Measurements from ENCODE around the gene PHLDA2. TPM values are rescaled to one million over a fixed set of nuclear protein-coding genes. Genes with fewer than 3 reads are reported as not detected.

Gene PHLDA2, protein sequence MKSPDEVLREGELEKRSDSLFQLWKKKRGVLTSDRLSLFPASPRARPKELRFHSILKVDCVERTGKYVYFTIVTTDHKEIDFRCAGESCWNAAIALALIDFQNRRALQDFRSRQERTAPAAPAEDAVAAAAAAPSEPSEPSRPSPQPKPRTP
- 5.6 and 7.7 TPM in 2 replicates for total RNA-seq (2014; rRNA removed; shearing (Covaris generic))
- polyA plus RNA-seq (2014; cell fraction: nucleus; rRNA removed): 6.0 and 9.1 TPM in 2 replicates

DNA sequence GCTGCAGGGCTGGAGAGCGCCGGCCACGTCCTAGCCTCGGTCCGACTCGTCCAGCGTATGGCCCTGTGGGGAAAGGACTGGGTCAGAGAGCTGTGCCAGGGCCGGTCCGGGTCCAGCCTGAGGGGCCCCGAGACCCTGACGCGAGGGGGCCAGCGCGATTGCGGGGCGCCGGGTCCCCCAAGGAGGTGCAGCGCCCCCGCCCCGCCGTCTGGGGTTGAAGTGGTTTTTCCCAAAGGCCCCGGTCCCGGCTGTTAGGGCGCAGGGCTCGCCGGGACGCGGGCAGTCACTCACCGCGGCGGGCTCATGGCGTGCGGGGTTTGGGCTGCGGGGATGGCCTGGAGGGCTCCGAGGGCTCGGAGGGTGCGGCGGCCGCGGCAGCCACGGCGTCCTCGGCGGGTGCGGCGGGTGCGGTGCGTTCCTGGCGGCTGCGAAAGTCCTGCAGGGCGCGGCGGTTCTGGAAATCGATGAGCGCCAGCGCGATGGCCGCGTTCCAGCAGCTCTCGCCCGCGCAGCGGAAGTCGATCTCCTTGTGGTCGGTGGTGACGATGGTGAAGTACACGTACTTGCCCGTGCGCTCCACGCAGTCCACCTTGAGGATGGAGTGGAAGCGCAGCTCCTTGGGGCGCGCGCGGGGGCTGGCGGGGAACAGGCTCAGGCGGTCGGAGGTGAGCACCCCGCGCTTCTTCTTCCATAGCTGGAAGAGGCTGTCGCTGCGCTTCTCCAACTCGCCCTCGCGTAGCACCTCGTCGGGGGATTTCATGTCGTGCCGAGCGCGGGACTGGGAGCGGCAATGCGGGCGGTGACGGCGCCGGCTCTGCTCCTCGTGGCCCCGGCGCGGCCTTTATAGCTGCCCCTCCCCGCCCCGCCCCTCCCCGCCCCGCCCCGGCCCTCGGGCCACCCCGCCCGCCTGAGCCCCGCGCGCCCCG is at the start of gene PHLDA2:
PHLDA2 (minus strand) TSS at position 816 of the 926 bp plus-strand sequence; CDS start at position 760, 56 bp downstream.
- peak; percentile 28 for DNase-seq (ENCODE audit: extremely low read depth, low read depth)

DNA sequence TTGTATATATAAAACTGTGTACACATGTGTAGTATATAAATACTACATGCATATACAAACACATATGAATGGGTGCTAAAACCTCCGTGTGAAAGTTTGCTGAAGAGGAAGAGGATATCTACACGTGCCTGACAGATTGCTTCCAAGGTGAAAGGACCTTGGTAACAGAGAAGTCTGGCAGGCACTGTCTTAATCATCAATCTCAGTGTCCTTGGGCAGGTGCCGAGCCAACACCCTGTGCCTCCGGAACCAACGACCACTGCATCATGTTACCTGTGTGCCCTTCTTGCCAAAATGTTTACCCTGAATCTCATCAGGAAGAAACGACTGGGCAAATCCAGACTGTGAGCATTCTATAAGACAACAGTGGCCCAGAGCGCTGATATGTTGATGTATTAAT is 47.9 kb upstream of the PHLDA2 start:
- no peak for DNase-seq (ENCODE audit: extremely low read depth, low read depth)

DNA sequence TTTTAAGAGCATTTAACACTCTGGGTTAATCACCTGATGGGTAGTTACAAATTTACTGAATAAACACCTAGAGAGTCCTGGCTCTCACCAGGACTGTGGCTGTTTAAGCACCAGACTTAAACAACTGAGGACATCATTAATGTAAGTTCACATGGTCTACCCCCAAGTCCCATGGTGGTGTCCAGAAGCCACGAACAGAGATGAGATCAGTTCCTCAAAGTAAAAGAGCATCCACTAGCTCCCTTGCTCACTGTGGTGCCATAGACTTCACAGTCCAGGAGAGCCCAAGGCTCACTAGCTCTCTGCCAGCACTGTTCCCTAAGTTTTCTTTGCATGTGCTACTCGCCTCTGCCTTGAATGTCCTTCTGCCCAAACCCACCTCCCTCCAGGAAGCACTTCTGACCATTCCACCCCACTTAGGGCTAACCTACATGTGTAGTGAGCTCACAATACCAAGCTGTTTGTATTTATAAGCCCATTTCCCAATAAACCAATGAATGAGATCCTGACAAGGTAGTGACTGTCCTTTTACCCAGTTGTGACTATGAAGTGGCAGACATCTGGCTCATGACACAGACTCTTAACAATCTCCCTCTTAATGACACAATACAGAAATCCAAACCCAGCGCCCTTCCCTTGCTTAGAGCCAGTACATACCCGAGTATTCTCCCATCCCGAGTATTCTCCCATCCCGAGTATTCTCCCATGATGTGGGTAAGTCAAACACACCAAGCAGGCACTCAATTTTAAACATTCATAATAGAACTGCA is 47.3 kb upstream of the PHLDA2 start:
- DNase-seq (ENCODE audit: extremely low read depth, low read depth): no peak

DNA sequence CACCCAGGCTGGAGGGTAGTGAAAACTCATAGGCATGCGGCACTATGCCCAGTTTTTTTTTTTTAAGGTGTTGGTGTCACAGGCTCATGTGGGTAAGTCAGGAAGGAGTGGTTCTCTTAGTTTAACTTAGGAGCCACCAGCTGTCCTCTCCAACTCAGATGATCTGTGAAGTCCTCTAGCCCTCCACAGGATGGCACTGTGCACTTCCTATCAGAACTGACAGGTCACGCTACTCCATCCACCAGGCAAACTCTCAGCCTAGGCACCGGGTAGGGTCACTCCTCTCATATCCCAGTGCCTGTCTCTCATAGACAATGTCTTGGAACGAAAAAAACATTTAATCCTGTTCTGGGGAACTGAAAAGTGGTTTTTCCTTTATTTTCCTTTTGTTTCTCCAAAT is 46.4 kb upstream of the PHLDA2 start:
- peak; percentile 43 for DNase-seq (ENCODE audit: extremely low read depth, low read depth)

DNA sequence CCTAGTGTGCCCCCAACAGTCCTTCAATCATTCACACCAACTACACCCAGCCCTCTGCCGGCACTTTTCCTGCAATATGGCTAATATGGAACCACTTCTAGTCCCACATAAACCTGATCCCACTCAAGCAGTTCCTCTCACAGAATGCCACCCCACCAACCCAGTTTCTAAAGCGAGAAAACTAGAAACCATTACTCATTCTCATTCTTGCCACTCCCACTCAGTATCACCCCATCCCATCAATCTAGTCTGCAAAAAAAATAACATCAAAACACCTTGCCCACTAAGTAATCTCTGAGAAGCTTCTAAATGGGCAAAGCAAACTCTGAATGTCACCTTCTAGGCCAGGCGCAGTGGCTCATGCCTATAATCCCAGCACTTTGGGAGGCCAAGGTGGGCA is 45.1 kb upstream of the PHLDA2 start:
- no peak for DNase-seq (ENCODE audit: extremely low read depth, low read depth)

DNA sequence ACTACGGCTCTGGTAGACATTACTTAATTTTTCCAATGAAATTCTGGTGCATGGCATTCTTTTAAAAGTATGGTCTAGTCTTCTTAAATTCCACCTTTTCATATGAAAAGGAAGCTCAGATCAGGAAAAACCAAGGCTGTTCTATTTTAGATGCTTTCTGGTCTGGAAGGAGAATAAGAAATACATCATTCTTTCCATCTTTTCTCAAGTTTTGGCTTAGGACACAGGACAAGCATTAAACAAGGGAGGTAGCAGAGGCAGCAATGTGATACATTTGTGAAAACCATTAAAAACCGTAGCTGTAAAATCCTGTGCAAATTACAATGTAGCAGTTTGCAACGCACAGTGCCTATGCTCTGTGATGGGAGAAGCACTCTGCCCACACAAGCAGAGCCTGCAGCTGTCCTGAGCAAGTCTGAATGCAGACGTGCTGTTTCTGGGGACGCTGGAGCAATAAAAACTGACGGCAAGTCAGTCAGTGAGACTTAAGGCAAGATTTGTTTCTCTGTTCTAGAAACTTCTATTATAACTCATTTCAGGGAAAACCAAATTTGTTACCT is 39.2 kb upstream of the PHLDA2 start:
- no peak for DNase-seq (ENCODE audit: extremely low read depth, low read depth)

DNA sequence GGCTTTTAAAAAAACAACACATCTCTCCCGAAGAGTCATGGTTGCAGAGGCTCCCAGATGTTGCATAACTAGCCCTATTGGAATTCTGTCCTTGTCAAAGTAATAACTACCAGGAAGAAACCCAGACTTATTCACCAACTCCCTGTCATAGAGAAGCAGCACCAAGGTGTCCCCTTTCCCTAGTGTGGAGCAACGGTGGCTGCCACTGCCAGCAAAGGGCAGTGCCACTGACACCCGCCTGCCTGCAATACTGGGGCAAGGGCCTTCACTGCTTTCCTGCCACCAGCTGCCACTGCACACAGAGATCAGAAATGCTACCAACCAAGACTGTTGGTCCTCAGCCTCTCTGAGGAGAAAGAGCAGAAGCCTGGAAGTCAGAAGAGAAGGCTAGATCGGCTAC is 35.6 kb upstream of the PHLDA2 start:
- no peak for DNase-seq (ENCODE audit: extremely low read depth, low read depth)

DNA sequence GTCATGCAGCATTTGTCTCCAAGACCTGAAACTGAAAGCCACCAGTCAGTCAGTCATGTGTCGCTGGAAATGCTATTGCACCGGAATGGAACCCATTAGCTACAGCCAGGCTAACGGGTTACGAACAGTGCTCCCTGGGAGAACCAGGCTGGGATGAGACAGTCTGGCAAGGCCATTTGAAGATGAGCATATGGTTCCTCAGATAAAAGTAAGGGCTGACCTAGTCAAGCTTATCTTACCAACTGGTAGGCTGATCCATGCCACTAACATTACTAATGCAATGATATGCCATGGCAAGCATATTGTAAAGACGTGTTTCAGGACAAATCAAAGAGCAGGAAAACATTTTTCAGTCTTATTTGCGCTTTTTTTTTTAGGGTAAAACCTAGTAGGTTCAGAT is 34.5 kb upstream of the PHLDA2 start:
- no peak for DNase-seq (ENCODE audit: extremely low read depth, low read depth)

DNA sequence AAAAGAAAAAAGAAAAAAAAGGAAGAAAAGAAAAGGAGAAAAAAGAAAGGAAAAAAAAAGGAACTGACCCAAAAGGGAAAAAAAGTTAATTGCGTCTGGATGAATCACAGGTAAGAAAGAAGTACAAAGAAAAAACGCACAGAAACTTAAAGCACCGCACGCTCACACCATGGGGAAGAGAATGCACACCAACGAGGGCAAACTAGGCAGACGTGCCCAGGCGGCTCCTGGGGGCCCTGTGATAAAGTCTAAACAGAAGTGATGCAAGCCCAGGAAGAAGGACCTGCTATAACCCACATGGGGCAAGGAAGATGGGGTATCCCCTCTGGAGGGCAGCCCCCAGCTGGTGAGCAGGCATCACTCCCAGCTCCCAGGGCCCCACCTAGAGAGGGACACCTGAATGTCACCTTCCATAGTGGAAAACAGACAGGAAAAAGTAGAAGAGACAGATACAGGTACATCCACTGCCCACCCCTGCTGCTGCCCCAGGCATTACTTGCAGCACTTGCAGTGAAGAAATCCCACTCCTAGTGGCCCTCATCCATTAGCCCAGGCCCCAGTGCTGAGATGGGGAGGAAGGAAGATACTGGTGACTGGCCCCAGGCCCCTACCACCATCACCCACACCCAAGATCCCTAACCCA is 34.0 kb upstream of the PHLDA2 start:
- DNase-seq (ENCODE audit: extremely low read depth, low read depth): no peak

DNA sequence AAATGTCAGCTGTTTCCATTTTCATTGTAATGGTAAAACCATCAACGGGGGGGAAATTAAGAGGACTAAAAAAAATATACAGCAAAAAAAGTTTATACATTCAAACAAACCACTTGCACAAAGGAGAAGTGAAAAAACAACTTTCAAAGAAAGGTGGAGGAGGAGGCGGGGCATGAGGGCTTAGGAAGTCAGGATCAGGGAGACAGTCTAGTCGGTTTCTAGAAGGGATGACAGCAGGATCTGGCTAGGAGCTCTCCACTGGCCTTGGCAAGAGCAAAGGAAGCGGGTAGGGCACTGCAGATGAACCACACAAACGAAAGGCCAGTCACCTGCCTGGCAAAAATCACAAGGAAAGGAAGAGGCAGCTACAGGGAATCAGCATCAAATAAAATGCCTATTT is 31.9 kb upstream of the PHLDA2 start:
- no peak for DNase-seq (ENCODE audit: extremely low read depth, low read depth)

DNA sequence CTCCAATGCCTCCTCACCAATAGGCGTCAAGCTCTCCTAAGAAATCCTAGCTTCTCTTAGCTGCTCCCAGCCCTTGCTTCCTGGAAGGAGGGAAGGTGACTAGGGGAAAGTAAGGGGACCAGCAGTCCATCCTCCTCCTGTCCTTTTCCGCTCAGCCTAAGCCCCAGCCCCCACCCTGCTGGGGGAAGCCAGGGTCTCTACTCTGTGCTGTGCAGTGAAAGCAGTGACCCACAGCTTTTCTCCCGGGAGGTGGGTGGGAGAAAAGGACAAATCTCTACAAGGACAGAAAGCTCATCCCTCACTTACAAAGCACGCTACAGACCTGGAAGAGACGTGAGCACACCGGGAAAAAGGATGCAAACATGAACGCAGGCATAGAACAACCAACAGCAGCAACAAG is 30.9 kb upstream of the PHLDA2 start:
- no peak for DNase-seq (ENCODE audit: extremely low read depth, low read depth)

DNA sequence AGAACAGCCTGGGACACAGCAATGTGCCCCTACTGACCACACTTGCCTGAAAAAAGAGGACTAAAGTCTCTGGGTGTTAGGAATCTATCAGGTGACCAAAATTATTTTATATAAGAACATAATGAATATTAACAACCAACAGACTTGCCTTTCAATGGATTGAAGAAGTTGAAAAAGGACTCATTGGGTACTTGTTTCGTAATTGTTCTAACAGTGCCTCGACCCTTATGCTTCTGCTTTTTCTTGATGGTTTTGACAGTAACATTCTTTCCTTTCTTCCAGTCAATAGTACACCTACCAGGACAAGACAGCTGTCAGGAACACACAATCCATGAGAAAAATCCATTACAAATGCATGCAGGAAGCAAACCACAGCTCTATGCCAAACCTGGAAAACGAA is 29.0 kb upstream of the PHLDA2 start:
- no peak for DNase-seq (ENCODE audit: extremely low read depth, low read depth)

DNA sequence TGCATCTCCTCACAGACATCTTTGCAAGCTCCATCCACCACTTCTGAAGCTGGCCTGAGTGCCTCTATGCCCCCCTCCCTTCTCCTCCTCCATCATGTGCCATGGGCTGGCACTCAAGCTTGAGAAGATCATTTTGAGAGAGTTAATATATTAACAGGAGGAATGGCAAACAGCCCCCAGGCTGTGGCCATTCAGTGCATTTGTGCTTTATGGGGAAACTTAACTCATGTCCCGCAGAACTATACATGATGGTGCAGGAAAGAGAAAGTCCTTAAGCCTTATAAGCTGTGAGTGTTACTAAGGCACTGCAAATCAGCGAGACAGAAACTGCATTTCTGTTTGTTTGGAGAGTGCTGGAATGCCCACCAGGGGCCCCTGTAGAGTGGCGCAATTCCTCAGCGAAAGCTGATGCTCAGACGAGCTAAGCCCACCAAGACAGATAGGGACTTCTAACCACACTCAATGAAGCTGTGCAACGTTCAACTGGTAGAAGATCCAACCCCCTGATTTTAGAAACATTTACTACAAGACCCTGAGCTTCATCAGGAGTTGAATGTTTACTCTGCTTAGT is 26.8 kb upstream of the PHLDA2 start:
- no peak for DNase-seq (ENCODE audit: extremely low read depth, low read depth)

DNA sequence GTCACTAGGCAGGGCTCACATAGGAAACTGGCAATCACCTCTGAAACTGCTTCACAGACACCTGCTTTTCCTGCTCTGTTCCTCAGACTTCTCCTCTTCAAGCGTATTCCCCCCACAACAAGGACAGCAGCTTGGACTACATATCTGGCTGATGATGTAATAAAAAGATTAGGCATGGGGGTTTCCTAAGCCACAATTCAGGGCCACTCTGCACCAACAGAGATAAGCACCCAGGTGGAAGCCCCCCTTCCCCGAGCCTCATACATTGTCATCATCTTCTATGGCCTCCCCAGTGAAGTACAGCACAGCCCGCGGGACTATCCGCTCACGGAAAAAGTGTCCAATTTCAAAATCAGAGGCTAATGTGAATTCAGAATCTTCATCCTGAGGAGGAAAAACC is 25.0 kb upstream of the PHLDA2 start:
- no peak for DNase-seq (ENCODE audit: extremely low read depth, low read depth)

DNA sequence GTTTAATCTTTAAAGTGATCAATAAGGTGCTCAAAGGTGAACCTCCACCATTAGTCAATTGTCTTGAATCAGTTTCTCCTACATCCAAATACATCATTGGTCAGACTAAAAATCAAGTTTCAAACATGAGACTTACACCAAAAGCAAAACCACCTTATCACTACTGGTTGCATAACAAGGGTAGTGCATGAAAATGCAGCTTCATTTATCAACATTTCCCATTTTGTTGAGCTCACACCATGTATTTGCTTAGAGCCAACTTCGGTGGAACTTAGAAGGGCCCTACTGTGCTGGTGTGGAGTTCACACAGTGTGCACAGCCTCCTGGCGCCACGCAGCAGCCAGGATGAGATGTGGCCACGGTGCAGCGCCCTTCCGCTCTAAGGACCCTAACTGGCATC is 23.1 kb upstream of the PHLDA2 start:
- no peak for DNase-seq (ENCODE audit: extremely low read depth, low read depth)

DNA sequence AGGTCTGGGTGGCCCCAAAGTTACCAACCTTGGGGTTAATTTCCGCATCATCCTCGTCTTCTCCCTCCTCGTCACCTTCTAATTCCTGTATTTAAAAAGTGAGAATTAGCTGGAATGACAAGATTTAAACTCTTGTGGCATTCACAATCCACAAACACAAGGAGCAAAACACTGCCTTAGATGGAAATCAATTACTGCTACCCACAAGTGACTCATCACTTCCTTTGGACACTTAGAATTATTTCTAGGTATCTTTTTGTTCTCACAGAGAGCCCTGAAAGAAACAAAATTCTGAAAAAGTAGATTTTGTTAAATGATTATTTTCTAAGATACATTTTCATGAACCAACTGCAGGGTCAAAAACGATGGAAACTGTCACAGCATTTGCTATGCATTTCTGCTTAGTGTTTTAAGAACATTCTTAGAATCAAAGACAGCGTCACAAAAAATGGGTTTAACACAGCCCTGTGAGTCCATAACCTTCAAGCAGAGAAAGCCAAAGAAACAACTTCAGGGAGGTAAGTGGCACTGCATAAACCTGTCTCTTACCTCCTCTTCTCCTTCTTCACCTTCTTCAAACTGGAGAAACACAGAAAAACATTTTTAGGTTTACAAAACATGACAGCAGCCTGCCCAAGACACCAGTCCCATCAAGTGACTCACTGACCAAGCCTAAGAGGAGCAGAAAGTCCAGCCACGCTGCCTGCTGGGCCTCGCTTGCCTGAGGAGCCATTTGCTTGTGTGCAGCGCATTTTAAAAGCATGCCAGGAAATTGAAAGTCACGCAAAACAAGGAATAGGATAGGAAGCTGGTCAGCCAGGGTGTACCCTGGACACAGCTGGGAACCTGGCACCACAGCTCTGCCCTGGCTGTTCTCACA is 22.3 kb upstream of the PHLDA2 start:
- DNase-seq (ENCODE audit: extremely low read depth, low read depth): no peak

DNA sequence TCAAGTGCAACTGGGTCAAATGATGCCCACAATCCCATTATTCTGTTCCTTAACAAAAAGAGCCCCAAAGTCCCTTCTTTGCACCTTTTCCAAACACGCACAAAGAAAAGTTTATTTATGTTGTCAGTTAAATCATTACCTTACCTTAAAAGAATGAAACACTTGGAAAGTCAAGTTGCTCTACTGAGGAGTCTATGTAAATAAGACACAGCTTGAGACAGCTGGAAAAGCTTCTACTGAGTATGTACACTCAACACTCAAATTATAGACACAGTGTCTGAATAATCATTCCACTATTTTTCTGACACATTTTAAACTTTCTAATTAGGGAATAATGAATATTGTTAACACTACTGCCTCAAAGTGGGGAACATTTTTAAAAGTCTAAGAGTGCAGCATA is 21.6 kb upstream of the PHLDA2 start:
- no peak for DNase-seq (ENCODE audit: extremely low read depth, low read depth)

DNA sequence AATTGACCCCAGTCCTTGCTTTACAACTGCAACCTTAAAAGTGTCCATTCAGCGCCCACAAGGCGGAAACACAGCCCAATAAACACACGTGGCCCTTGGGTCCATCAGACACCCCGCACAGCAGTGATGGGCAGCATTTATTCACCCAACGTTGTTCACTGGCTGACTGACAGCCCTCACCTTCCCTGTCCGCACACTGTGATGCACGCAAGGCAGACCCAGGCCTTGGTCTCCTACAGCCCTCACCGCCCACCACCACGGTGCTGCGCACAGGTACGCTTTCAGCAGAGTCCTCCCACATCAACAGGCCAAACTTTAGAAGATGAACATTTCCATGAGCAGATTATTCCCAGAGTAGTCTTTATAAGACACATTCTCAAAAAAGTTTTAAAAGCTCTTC is 20.7 kb upstream of the PHLDA2 start:
- no peak for DNase-seq (ENCODE audit: extremely low read depth, low read depth)

DNA sequence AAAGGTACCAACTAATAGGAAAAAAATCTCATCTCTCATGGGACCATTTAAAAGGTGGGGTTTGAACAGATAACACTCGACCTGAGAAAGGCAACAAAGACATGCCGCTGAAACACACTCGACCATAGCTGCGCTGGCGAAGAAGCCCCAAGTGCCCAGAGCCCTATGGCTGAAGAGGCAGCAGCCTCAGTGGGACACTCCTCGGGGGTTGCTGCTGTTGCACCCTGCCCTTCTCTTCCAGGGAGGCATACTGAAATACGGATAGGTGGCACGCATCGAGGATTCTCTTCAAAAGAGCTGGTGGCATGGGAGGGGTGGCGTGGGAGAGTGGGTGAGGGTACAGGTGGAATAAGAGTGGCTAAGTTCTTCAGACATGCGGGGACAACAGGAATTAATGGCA is 18.5 kb upstream of the PHLDA2 start:
- no peak for DNase-seq (ENCODE audit: extremely low read depth, low read depth)
